ENCODE data around the gene SERGEF.

GRCh38 chr11:17739945-17740338 is 272.9 kb downstream of the SERGEF start:
- TF ChIP-seq CTCF (IDR thresholded peaks at IDR 0.05; ENCODE audit: insufficient read depth, low read length, poor library complexity, severe bottlenecking) (no peak), EZH2phosphoT487 (conservative IDR thresholded peaks at IDR 0.05; ENCODE audit: low read length) (no peak)
